NCI-H146 treated with DMSO at 0.1 percent for 48 hours (cell line): Measurements from ENCODE around the gene XRCC1.
"Not testable (repeated sequence)": the region's sequence is repeated elsewhere in the genome, so short reads cannot be mapped to it uniquely, and the experiment has no call there.

Experiments used
- DNase-seq: peaks from one replicate; lab custom pipeline; 2025; ENCODE audit not compliant: unreplicated experiment; lab: John Stamatoyannopoulos, UW

XRCC1 gene

DNA sequence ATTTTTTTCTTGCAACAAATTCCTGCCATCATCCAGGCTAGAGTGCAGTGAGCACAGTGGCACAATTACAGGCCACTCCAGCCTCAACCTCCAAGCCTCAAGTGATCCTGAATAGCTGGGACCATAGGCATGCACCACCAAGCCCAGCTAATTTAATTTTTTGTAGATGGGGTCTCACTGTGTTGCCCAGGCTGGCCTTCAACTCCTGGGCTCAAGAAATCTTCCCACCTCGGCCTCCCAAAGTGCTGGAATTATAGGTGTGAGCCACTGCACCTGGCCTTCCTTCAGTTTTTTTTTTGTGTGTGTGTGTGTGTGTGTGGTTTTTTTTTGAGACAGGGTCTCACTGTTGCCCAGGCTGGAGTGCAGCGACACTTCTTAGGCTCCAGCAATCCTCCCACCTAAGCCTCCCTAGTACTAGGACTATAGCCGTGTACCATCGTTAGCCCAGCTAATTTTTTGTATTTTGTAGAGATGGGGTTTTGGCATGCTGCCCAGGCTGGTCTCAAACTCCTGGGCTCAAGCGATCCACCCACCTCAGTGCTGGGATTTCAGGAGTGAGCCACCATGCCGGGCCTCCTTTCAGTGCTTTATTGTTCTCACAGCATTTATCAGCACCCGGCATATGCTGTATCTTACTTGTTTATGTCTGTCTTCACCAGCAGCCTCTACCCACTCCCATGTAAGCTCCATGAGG, 30.7 kb upstream of the XRCC1 start:
- DNase-seq = no peak

DNA sequence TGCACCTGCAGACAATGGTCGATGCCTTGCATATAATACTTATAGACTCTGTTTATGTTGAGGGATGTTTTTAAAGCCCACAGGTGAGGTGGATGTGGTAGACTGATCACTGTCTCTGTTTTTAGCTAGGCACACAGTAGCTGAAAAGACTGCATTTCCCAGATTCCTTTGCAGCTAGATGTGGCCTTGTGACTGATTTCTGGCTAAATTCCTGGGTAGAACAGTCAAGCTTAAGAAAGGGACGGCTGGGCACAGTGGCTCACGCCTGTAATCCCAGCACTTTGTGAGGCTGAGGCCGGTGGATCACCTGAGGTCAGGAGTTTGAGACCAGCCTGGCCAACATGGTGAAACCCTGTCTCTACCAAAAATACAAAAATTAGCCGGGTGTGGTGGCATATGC, 25.0 kb upstream of the XRCC1 start:
- DNase-seq = not testable (repeated sequence)

DNA sequence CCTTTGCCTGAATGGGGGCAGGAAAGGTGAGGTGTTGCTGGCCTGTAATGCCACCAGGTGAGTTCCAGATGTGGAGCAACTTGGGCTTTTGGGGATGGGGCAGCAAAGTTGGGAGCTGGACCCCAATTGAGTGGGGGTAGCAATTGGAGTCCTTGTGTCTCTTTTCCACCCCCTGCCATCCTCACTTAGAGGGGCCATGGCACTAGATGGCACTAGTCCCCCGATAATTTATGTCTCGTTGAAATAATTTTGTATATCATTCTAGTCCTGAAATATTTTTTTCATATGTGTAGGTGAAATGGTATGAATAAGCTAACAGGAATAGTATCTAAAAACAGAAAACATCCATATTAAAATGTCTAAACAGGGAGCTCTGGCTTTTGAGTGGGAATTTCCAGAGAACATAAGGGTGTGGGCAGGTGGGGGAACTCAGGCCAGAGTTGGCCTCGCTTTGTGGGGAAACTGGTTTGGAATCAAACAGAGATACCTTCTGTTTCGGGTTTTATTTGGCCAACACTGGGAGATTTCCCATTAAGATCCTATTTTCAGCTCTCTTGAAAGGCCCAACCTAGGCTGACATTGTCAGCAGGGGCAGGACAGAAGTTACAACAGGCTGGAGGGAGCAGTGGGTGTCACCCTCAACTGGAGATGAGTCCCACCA, 24.4 kb upstream of the XRCC1 start:
- no peak for DNase-seq

DNA sequence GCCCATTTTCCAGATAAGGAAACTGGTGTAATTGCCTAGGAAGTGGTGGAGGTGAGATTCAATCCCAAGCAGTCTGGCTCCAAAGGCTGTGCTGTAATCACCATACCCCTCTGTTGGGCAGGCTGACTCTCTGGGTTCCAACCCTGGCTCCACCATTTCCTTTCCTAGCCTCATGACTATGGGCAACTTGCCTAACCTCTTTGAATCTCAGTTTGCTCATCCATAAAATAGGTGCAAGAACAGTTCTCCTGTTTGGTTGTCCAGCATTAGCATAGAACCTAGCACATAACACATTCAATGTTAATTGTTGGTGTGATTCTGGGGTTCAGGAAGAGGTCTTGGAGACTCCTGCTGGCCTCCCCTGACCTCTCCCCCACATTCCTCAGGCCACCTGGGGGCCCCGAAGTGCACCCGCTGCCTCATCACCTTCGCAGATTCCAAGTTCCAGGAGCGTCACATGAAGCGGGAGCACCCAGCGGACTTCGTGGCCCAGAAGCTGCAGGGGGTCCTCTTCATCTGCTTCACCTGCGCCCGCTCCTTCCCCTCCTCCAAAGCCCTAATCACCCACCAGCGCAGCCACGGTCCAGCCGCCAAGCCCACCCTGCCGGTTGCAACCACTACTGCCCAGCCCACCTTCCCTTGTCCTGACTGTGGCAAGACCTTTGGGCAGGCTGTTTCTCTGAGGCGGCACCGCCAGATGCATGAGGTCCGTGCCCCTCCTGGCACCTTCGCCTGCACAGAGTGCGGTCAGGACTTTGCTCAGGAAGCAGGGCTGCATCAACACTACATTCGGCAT, 23.3 kb upstream of the XRCC1 start:
- DNase-seq = no peak

DNA sequence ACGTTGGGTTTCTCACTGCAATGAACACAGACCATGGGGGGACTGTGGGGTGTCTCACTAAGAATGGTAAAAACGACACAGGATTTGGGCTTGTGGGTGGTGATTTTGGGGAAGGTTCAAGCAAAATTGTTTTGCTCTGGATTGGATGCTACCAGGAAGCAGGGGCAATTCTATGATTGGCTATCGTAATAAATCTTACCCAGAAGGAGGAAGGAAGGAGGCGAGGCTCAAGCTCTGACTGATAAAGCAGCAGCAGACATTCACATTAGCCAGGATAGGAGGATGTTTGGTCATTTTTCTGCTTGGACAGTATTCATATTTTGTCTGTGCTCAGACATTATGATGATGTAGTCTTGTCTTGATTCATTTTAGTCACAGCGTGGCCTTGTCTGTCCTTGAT, 22.5 kb upstream of the XRCC1 start:
- DNase-seq = no peak

DNA sequence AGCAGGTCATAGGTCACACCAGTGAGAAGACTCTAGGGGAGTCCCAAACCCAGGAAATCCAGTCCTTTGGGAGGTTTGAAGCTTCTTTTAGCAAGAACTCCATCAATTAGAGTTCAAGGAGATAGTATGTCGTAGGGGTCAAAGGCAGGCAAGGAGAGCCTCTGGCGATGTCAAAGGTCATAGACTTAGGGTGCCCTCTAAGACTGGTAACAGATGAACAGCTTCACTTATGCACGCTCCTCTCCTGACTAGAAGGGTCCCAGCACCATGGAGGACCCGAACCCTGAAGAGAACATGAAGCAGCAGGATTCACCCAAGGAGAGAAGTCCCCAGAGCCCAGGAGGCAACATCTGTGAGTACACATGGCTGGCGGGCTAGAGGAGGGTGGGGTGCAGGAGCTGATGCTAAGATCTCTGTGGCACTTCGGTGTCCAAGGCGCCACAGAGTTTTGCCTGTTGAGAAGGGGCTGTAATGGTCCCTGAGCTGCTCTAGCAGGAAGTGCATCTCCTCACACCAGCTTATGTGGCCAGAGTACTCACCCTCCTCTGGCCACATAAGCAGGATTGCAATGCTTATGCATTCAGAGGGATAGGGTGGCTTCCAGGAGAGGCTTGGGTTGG, 21.6 kb upstream of the XRCC1 start:
- DNase-seq = no peak

DNA sequence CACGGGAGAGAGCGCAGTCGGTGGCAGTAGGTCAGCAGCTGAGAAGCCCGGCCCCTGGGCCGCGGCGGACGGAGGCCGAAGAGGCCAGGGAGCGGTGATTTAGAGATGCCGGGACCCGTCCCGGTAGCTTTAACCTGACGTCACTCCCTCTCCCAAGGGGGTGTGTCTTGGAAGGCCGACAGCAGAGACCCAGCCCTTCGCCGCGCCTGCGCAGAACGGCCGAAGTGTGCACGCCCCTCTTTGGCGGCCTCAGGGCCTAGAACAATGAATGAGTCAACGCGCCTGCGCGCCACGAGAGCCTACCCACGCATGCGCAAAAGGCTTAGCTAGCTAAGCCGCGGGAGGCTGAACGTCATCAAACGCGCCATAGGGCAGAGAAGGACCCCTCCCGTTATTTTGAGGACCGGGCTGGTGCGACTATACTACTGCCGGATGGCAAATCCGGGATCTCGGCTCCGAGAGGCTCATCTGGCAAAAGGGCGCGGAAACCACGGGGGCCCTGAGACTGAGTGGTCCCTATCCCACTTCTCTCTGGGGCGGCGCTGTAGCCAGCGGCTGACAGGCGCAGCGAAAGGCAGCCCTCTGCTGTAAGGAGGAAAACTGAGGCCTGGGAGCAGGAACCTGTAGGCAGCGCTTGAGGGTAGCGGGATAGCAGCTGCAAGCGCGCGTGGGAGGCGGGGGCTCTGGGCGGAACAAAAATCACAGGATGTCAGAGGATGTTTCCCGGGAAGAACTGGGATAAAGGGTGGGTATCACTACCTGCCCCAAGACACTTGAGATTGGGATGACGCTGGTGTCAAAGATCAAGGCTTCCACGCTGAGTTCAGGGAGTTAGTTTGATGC, 20.9 kb upstream of the XRCC1 start, which contains the start of the genes IRGQ and ZNF576:
TSS of gene IRGQ (minus strand) at position 136 of the 843 bp plus-strand sequence. CDS start 796 bp downstream, outside the sequence.
TSS of gene ZNF576 (plus strand) at position 597 of the 843 bp plus-strand sequence. CDS start 514 bp downstream, outside the sequence.
- peak; percentile 99 for DNase-seq

DNA sequence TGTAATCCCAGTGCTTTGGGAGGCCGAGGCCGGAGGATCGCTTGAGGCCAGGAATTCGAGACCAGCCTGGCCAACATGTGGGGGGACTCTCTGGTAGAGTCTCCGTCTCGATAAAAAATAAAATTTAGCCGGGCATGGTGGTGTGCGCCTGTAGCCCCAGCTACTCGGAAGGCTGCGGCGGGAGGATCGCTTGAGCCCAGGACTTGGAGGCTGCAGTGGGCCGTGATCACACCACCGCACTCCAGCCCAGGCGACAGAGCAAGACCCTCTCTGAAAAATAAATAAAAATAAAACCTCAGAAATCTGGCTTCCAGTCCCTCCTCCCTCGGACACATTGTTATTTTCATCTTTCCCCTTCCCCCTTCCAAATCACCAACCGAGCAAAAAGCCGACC, 20.3 kb upstream of the XRCC1 start:
- DNase-seq = no peak

DNA sequence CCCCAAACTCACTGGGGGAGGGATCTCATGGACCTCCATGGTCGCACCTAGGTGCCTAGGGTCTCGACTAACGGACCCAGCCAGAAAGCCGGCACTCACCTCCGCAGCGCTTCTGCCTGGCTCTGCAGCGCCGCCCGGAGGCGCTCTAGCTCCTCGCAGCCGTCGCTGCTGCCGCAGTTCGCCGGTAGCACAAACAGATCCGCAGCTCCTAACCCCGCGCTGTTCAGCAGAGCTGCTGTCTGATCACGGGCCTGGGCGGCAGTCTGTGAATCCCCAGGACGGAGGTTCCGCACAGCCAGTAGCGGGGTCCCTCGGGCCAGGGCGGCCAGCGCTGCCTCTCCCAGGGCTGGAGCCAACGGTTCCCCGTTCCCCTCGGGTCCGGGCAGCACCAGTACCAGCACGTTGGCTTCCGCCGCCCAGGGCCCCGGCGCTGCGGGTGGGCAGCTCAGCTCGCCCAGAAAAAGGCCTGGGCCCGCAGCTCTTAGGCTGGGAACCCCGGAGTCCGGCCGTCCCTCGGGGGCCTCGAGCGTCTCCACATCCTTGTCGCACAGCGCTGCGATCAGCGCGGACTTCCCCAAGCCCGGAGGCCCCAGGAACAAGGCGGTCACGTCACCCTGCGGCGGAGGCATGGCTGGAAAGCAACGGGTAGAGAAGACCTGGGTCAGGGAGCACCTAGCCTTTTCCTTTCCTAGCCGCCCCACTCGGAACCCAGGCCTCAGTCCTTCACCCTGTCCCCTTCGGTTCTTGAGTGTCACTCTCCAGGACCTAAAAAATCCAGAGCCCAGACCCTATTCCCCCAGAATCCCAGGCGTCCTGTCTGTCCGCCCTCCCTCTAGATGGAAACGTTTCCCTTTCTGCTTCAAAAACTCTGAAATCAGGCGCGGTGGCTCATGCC, 19.6 kb upstream of the XRCC1 start:
- DNase-seq = no peak

DNA sequence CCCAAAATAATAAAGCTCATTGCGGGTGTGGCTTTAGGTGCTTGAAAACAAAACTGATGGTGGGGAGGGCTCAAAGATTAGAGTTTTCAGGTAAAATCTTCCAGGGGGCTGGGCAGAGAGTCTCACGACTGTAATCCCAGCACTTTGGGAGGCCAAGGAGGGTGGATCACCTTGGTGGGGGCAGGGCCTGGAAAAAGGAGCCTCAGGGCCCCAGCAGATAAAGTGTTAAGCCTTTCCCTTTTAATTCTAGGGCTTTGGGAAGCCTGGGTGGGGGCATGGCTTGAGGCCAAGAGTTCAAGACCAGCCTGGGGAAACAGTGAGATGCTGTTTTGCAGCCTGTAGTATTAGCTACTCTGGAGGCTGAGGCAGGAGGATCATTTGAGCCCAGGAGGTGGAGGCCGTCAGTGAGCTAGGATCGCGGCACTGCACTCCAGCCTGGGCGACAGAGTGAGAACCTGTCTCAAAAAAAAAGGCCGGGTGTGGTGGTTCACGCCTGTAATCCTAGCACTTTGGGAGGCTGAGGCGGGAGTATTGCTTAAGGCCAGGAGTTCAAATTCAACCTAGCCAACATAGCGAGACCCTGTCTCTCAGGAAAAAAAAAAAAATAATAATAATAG, 18.9 kb upstream of the XRCC1 start:
- DNase-seq = no peak

DNA sequence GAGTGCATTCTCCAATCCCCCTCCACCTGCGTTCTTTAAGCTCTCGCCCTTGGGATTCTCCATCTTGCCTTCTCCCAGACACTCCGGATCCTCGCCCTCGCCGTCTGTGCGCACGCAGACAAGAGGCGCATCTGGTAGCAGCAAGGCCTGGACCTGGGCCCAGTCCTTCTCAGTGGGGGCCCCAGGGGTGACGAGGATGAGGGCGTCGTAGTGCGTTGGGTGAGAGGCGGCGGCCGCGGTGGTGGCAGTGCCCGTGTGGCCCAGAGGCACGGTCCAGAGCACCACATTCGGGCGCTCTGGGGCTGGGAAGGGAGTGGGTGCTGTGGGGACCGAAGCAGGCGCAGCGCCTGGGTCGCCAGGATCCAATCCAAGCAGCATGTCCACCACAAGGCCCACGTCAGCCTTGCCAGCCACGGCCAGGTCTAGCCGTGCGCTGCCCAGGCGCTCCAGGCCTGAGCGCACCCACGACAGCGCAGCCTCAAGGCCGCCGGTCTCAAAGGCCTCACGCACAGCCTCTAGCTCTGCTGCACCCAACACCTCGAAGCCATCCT, 17.5 kb upstream of the XRCC1 start:
- no peak for DNase-seq

DNA sequence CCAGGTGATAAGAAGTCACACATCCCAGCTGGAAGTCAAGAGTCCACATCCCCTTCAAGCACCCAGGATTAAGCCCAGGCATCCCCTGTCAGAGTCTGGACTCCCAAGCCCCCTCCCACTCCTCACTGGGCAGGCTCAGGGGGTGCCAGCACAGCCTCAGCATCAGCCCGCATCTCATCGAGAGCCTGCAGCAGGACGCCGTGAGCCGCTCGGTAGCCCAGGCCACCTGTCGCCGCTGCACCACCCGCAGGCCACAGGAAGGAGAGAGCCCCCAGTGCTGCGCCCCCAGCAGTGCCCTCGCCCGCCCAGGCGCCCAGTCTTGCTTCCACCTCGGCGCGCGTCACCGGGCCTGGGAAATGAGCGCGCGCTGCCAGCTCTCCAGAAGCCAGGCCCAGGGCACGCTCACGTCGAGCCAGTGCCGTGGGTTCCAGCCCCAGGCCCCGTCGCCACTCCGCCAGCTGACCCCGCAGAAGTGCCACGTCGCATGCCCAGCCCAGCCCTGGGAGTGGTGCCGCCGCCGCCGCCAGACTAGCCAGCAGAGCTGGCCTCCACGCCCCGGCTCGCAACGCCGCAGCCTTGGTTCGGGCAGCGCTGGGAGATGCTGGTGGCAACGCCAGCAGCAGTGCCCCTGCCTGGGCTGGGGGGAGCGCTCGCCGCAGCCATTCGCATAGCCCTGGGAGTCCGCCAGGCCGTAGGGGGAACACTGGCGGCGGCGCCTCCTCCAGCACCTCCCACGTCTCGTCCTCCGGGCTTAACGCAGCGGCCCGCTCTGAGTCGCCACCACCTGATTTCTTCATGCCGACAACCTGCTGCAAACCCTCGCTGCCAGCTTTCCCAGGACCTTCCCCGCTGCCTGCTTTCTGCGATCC, 16.8 kb upstream of the XRCC1 start:
- no peak for DNase-seq

DNA sequence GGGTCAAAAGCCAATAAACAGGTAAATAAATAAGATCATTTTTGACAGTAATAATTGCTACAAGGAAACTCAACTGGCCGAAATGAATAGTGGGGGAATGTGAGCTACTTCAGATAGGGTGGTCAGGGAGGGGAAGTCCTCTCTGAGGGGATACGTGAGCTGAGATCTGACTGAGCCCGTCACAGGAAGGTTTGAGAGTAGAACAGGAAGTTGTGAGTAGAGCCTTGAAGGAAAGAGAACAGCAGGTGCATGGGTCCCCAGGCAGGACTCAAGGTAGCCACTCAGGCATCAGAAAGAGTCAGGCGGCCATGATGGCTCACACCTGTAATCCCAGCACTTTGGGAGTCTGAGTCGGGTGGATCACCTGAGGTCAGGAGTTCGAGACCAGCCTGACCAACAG, 14.4 kb upstream of the XRCC1 start:
- DNase-seq = no peak

DNA sequence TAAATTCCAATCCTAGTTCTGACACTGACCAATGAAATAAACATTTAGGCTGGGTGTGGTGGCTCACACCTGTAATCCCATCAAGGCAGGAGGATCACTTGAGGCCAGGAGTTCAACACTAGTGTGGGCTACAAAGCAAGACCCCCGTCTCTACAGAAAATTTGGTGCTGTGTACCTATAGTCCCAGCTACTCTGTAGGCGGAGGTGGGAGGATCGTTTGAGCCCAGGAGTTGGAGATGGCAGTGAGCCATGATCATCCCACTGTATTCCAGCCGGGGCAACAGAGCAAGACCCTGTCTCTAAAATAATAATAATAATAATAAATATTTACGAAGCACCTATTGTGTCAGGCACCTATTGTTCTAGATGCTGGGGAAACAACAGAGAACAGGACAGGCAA, 13.9 kb upstream of the XRCC1 start:
- DNase-seq = no peak

DNA sequence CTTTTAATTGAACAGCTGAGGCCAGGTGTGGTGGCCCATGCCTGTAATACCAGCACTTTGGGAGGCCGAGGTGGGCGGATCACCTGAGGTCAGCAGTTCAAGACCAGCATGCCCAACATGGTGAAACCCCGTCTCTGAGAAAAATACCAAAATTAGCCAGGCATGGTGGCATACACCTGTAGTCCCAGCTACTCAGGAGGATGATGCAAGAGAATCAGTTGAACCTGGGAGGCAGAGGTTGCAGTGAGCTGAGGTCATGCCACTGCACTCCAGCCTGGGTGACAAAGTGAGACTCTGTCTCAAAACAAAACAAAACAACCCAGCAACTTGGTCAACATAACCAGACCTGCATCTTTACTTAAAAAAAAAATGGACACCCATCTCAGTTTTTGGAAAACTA, 11.7 kb upstream of the XRCC1 start:
- not testable (repeated sequence) for DNase-seq

DNA sequence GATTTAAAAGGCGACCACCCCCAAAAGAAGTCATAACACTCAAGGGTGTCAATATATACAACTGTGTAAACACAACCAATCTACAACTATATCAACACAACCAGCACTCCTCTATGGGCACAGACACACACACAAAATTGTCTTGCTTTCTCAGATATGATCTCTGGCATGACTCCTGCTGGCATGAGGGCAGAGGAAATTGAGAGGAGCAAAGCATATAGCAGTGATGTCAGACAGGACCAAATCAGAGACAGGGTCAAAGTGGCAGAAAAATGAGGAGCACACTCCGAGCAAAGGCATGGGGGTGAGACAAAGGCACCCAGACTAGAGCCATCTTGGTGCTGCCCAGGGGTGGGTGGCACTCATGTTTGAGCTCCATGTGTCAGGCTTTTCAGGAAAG, 11.0 kb upstream of the XRCC1 start:
- no peak for DNase-seq

DNA sequence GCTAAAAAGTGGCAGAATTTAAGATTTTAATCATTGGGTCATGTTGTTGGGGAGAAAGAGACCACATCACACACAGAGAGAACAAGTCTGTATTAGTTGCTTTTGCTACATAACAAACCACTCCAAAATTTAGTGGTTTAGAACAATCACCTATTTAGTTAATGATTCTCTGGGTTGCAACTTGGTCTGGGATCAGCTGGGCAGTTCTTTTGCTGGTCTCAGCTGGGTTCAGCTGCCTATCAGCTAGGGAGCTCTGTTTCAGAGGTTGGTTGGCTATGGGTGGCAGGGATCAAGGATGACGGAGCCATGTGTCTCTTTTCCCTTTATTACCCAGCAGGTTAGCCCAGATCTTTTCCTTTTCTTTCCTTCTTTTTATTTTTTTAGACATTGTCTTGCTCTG, 9.2 kb upstream of the XRCC1 start:
- no peak for DNase-seq

DNA sequence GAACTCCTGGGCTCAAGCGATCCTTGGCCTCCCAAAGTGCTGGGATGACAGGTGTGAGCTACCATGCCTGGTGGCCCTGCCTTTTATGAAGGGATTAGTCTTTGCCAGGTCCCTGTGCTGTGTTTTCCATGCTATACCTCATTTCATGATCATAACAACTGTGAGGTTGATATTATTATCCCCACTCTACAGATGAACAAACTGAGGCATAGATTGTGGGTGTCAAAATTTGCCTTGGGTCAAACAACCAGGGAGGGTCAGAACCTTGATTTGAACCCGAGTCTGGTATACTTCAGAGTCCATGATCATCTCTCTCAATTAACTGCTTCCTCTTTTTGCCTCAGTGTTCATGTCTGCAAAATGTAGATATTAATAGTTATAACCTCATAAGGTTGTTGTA, 7.2 kb upstream of the XRCC1 start:
- no peak for DNase-seq
